Endothelial cell of umbilical vein (primary cell): ENCODE measurements around the gene DISP2. TPM values are rescaled to one million over a fixed set of nuclear protein-coding genes. Genes with fewer than 3 reads are reported as not detected.

ENCODE experiments used
- BruUV-seq: library from RNA; stranded (reverse); fragments of 400-500 nt; replicated peaks from 2 replicates; lab custom pipeline; 2021; lab: Mats Ljungman, UMichigan
- CTCF ChIA-PET: fragments of 300-600, 350-600 bp; sonication (Branson Sonifier 250); formaldehyde crosslinking; loops from one replicate; lab custom pipeline; 2021; ENCODE audit warnings: antibody characterized with exemption, inconsistent platforms; lab: Charles Lee
- POLR2A ChIA-PET: fragments of 300-600, 350-600 bp; sonication (Branson Sonifier 250); formaldehyde crosslinking; loops from one replicate; lab custom pipeline; 2021; ENCODE audit warnings: antibody characterized with exemption, inconsistent platforms; lab: Charles Lee
- DNase-seq: peaks from one replicate; pipeline ENCODE4 v3.0.0-alpha.2; 2011; ENCODE audit warnings: low read depth, low spot score
- FAIRE-seq: peaks from 2 replicates; lab custom pipeline; 2011; peaks lifted over from hg19 to GRCh38; lab: Jason Lieb, UNC
- H2AFZ ChIP-seq: 2 replicates; pipeline ENCODE4 v1.6.0; 2012; ENCODE audit warnings: low read depth, low read length, control low read depth, inconsistent platforms
- H3K27ac ChIP-seq: 2 replicates; pipeline ENCODE4 v1.5.1; 2011; ENCODE audit warnings: low read depth, mild to moderate bottlenecking, control low read depth, low read length, moderate library complexity; ENCODE audit not compliant: insufficient read depth
- H3K27me3 ChIP-seq, 2 experiments: 2 replicates each; pipeline versions ENCODE4 v1.6.0 to v1.6.1; 2011; ENCODE audit warnings: low read length in 2 of 2, mixed read lengths in 1 of 2; ENCODE audit not compliant: control insufficient read depth in 2 of 2, insufficient read depth in 2 of 2
- H3K36me3 ChIP-seq, 2 experiments: 2 replicates in 1 of 2; 3 replicates in 1 of 2; pipeline ENCODE4 v1.5.1; 2011; ENCODE audit warnings: low read length in 2 of 2, mild to moderate bottlenecking in 1 of 2, moderate library complexity in 1 of 2; ENCODE audit not compliant: control insufficient read depth in 2 of 2, insufficient read depth in 2 of 2; ENCODE audit errors: extremely low read depth in 1 of 2
- H3K4me1 ChIP-seq: 3 replicates; pipeline ENCODE4 v1.5.1; 2011; ENCODE audit warnings: mild to moderate bottlenecking, low read length; ENCODE audit not compliant: control insufficient read depth, insufficient read depth; ENCODE audit errors: extremely low read depth
- H3K4me2 ChIP-seq: 2 replicates; pipeline ENCODE4 v1.6.1; 2011; ENCODE audit warnings: low read length, control low read depth, mixed read lengths; ENCODE audit not compliant: insufficient read depth
- H3K4me3 ChIP-seq, 3 experiments: fragments of 200-600 bp in 1 of 3; sonication (generic), shearing (Covaris generic) in 1 of 3; replicated peaks in 1 of 3; 2 replicates each; pipeline ENCODE4 v1.5.1; 2011 to 2016; ENCODE audit warnings: control low read depth in 3 of 3, low read length in 3 of 3, mild to moderate bottlenecking in 2 of 3, inconsistent platforms in 1 of 3, low read depth in 1 of 3, moderate library complexity in 1 of 3; ENCODE audit not compliant: insufficient read depth in 1 of 3
- H3K79me2 ChIP-seq: 2 replicates; pipeline ENCODE4 v1.6.0; 2012; ENCODE audit warnings: low read length, inconsistent platforms; ENCODE audit not compliant: control insufficient read depth, insufficient read depth
- H3K9ac ChIP-seq: replicated peaks from 2 replicates; pipeline ENCODE3; 2011; ENCODE audit warnings: low read length, control low read depth; ENCODE audit not compliant: insufficient read depth; ENCODE audit errors: extremely low read depth
- H3K9me1 ChIP-seq: replicated peaks from 3 replicates; pipeline ENCODE4 v1.6.0; 2011; ENCODE audit warnings: mild to moderate bottlenecking, low read length; ENCODE audit not compliant: control insufficient read depth, insufficient read depth; ENCODE audit errors: extremely low read depth
- H3K9me3 ChIP-seq: replicated peaks from 2 replicates; pipeline ENCODE4 v1.5.1; 2012; ENCODE audit warnings: low read length, inconsistent platforms; ENCODE audit not compliant: control insufficient read depth, insufficient read depth
- H4K20me1 ChIP-seq: replicated peaks from 2 replicates; pipeline ENCODE3; 2011; ENCODE audit warnings: mild to moderate bottlenecking, low read length; ENCODE audit not compliant: control insufficient read depth, insufficient read depth; ENCODE audit errors: extremely low read depth
- EZH2 ChIP-seq: IDR thresholded peaks from 2 replicates; pipeline ENCODE4 v1.6.1; 2012; ENCODE audit warnings: borderline replicate concordance, low read depth, mild to moderate bottlenecking, moderate library complexity, low read length, inconsistent platforms; ENCODE audit not compliant: severe bottlenecking
- FOS ChIP-seq: IDR thresholded peaks from 2 replicates; pipeline ENCODE4 v1.6.1; 2011; ENCODE audit warnings: mild to moderate bottlenecking, low read length, moderate library complexity, borderline replicate concordance; ENCODE audit not compliant: insufficient read depth
- GATA2 ChIP-seq: IDR thresholded peaks from 2 replicates; pipeline ENCODE4 v1.7.0; 2011; ENCODE audit warnings: low read depth, mild to moderate bottlenecking, moderate library complexity, mixed read lengths, low read length; ENCODE audit not compliant: insufficient read length, insufficient read depth
- JUN ChIP-seq: IDR thresholded peaks from 2 replicates; pipeline ENCODE4 v1.6.1; 2011; ENCODE audit warnings: borderline replicate concordance, low read depth; ENCODE audit not compliant: insufficient read length, insufficient read depth
- MYC ChIP-seq: IDR thresholded peaks from one replicate; pipeline ENCODE4 v1.6.1; 2011; ENCODE audit warnings: mild to moderate bottlenecking, low read depth, low read length
- POLR2A ChIP-seq: IDR thresholded peaks from 2 replicates; pipeline ENCODE4 v1.6.1; 2012; ENCODE audit warnings: low read depth, mild to moderate bottlenecking, control low read depth, low read length
- POLR2AphosphoS5 ChIP-seq: IDR thresholded peaks from 2 replicates; pipeline ENCODE4 v1.6.1; 2012; ENCODE audit warnings: low read depth, mild to moderate bottlenecking, control low read depth, low read length, moderate library complexity; ENCODE audit not compliant: insufficient read depth
- dilution Hi-C: fragments of 300-500 bp; cut with MboI; formaldehyde crosslinking; loops from one replicate; pipeline ENCODE4 v1.15.0; 2019; ENCODE audit warnings: low sequenced_read_pairs; ENCODE audit not compliant: extremely low pct_ligation_motif_present
- intact Hi-C: fragments of 100-400 bp; cut with micrococcal nuclease; formaldehyde crosslinking; loops from one replicate; pipeline ENCODE4 v1.10.0; 2022
- polyA plus RNA-seq, 4 experiments: library from polyadenylated mRNA; depleted of rRNA in 3 of 4; stranded (reverse) in 3 of 4; unstranded in 1 of 4; fragments of >200 nt; gene quantifications; 2 replicates each; pipeline versions ENCODE4 v1.2.1 to v1.2.3, GENCODE V29; 2011 to 2012; ENCODE audit warnings: missing spikeins in 1 of 4
- total RNA-seq: library from RNA; stranded (reverse); gene quantifications from 2 replicates; pipeline ENCODE4 v1.2.3, GENCODE V29; 2021
- TF ChIP-seq, protein P1 (sequence below), 2 donors: IDR thresholded peaks; 1 replicate in 1 of 2; 2 replicates in 1 of 2; pipeline ENCODE4 v1.5.1; 2011; ENCODE audit warnings: low read length in 2 of 2, mild to moderate bottlenecking in 2 of 2, moderate library complexity in 2 of 2, control low read depth in 1 of 2, inconsistent platforms in 1 of 2, low read depth in 1 of 2; ENCODE audit not compliant: insufficient read depth in 1 of 2; ENCODE audit errors: extremely low read depth in 1 of 2
- TF ChIP-seq, protein P2 (sequence below): IDR thresholded peaks from 2 replicates; pipeline ENCODE4 v1.6.1; 2011; ENCODE audit not compliant: insufficient read depth, insufficient read length

Gene DISP2
- total and polyA plus RNA-seq, 2 donors (not counting 3 experiments of a cell fraction or from before 2014, with no cell fraction given), result 0.10 to 1.2 TPM

DNA sequence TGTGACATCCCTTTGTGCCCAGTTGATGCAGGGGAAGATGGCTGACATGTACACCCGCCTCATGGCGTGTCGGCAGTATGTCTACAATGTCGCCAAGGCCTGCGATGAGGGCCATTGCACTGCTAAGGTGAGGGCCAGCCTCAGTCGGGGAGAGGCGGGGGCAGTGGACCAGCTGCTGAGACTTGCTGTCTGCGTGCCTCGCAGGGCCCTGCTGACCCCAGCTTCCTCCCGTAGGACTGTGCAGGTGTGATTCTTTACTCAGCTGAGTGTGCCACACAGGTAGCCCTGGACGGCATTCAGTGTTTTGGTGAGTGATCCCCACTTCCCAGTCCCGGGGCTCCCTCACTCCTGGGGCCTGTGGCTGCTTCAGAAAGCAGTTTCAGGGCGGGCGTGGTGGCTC is 58.0 kb downstream of the DISP2 start:
- Histone ChIP-seq H3K9me1 (no peaks in the 10 kb centered on the region), H3K4me2 (no peak overlapping the region), H3K27me3 (no peaks in the 10 kb centered on the region), H3K4me3 (no peak overlapping the region), H4K20me1 (no peaks in the 10 kb centered on the region), H3K9ac (no peak overlapping the region), H3K79me2 (no peaks in the 10 kb centered on the region), H2AFZ (no peak overlapping the region), H3K4me1 (no peaks in the 10 kb centered on the region), H3K36me3 (peaks cover 21 to 42% of the 10 kb centered on the region in 2 experiments), H3K27ac (no peak overlapping the region), H3K9me3 (no peaks in the 10 kb centered on the region)
- intact Hi-C loops, result no loop called here
- no TSS peak for BruUV-seq
- FAIRE-seq (no peak), DNase-seq (no peak)
- TF ChIP-seq GATA2 (no peak), POLR2AphosphoS5 (no peak), MYC (no peak), POLR2A (no peak), EZH2 (no peak), FOS (no peak), JUN (no peak)
- TF ChIP-seq, protein P1, sequence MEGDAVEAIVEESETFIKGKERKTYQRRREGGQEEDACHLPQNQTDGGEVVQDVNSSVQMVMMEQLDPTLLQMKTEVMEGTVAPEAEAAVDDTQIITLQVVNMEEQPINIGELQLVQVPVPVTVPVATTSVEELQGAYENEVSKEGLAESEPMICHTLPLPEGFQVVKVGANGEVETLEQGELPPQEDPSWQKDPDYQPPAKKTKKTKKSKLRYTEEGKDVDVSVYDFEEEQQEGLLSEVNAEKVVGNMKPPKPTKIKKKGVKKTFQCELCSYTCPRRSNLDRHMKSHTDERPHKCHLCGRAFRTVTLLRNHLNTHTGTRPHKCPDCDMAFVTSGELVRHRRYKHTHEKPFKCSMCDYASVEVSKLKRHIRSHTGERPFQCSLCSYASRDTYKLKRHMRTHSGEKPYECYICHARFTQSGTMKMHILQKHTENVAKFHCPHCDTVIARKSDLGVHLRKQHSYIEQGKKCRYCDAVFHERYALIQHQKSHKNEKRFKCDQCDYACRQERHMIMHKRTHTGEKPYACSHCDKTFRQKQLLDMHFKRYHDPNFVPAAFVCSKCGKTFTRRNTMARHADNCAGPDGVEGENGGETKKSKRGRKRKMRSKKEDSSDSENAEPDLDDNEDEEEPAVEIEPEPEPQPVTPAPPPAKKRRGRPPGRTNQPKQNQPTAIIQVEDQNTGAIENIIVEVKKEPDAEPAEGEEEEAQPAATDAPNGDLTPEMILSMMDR (IDR thresholded peaks at IDR 0.05; ENCODE audit: extremely low read depth in 1 of 2, insufficient read depth in 1 of 2, low read depth in 1 of 2, low read length in 2 of 2), result no peak
- TF ChIP-seq, protein P2, sequence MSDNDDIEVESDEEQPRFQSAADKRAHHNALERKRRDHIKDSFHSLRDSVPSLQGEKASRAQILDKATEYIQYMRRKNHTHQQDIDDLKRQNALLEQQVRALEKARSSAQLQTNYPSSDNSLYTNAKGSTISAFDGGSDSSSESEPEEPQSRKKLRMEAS, result no peak
- POLR2A ChIA-PET, result no interaction called here
- CTCF ChIA-PET, result interaction anchor here (1.7 kb wide), 1 partner anchor 8 kb away, joined by 4 read pairs; no protein-coding TSS in a partner anchor
- dilution Hi-C loops, result no loop called here
